GM12873 (cell line): ENCODE measurements around the gene COL6A1.

Experiments used
- TF ChIP-seq, protein P1 (sequence below): IDR thresholded peaks from 2 replicates; pipeline ENCODE4 v1.5.1; 2012; ENCODE audit warnings: low read depth, mild to moderate bottlenecking, moderate library complexity, low read length, control low read depth; ENCODE audit not compliant: insufficient read depth; ENCODE audit errors: missing control alignments

The COL6A1 gene

DNA sequence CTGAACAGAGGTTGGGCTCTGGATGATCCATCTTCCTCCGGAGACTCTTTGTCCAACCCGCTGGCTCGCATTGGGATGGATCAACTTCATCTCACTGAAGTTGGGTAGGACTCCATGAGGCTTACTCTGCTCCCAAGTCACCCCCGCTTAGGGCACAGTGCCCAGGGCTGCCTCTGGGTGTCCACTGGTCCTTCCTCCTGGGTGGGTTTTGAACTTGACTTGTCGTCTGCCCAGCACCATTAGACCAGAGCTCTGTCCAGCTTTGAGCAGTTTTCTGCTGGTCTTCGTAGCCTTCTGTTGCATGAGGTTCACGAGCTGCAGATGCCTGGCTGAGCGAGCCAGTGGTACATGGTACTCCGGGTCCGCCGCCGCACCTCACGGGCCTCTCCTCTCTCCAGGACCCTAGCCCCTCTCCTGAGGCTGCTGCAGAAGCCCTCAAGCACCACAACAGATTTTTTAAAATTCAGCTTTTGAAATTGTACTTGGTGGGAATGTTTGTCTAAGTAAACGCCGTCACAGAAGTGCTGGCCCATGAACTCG lies 33.8 kb upstream of the COL6A1 start:
- TF ChIP-seq, protein P1, sequence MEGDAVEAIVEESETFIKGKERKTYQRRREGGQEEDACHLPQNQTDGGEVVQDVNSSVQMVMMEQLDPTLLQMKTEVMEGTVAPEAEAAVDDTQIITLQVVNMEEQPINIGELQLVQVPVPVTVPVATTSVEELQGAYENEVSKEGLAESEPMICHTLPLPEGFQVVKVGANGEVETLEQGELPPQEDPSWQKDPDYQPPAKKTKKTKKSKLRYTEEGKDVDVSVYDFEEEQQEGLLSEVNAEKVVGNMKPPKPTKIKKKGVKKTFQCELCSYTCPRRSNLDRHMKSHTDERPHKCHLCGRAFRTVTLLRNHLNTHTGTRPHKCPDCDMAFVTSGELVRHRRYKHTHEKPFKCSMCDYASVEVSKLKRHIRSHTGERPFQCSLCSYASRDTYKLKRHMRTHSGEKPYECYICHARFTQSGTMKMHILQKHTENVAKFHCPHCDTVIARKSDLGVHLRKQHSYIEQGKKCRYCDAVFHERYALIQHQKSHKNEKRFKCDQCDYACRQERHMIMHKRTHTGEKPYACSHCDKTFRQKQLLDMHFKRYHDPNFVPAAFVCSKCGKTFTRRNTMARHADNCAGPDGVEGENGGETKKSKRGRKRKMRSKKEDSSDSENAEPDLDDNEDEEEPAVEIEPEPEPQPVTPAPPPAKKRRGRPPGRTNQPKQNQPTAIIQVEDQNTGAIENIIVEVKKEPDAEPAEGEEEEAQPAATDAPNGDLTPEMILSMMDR = no peak

DNA sequence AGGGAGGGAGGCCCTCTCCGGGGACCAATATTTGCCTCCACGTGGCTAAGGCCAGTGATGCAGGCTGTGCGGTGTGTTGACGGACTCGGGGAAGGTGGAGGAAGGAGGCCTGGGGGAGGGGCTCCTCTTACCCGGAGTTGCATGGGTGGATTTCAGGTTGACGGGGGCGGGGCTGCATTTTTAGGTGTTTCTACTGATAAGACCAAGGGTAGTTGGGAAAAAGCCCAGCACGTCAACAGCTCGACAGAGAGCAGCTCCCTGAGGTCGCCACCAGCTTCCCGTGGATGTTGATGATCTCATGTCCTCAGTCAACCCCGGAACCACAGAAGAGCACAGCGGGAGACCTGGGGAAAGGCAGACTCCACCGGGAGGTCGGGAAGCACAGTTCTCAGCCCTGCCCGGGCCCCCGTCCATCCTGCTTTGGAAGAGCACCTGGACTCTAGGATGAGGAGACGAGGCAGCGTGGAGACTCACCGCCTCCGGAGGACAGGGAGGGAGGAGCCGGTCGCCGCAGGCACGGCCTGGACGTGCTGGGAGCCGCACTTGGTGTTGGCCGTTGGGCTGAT lies 32.9 kb upstream of the COL6A1 start:
- TF ChIP-seq, protein P1 = no peak

DNA sequence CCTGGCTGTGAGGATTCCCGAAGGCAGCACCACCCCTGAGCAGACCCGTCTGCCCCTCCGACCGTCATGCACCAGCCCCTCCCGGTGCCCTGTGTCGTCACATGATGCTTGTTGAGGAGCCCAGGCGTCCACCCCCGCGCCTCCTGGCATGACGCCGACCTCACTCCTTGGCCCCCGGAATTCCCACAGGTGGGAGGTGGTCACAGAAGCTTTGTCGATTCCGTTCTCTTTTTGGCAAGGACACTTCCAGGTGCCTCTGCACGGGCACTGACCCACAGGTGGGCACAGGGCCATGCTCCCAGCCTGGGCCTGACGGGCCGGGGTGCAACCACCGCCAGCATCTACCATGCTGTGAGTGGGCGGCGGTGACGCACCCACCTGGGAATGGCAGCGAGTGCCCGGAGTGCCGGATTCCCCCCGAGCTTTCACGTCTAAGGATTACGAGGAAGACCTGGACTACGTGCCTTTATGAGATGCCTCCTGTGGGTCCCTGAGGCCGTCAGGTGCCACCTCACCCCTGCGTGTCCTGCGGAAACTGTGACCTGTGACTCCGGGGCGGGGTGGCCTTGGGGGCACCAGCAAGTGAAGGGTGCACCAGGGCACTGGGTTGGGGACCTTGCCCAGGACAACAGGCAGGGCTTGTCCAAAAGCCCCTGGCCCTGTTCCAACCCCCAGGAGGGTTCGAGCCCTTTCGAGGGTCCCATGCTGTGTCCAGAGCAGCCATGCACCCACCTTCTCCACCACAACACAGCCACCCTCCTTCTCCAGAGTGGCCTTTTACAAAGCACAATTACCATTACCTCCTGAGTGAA lies 31.4 kb upstream of the COL6A1 start:
- TF ChIP-seq, protein P1 = no peak

DNA sequence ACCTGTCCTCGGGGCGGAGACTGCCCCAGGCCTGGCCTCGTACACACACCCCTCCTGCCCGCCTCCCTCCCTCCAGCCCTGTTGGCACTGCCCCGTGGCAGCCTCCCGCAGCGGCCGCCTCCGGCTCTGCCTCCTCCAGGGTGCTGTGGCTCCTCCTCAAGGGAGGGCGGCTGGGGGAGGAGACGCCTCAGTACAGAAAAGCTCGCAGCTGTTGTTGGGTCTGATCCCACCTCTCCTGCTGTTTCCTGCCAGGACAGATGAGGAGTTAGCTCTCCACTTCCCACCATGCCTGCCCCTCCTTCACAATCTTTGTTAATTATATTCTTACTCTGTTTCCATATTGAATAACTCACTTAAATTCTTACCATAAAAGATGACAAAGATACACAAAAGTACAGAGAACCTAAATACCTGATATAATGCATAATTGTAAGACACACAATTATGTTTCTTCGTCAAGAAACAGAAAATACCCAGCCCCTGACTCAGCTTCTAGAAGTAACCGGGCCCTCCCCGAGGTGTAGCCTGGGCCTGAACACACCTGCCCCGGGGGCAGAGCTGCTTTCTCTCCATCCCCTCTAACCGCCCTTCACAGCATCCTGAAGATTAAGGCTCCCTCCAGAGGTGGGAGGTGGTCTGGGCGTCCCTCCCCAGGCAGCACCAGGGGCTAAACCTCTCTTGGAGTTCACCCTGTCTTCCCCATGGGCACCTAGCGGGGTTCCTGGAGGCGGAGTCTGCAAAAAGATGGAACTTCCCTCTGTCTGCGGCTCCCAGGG lies 30.6 kb upstream of the COL6A1 start:
- TF ChIP-seq, protein P1 = no peak

DNA sequence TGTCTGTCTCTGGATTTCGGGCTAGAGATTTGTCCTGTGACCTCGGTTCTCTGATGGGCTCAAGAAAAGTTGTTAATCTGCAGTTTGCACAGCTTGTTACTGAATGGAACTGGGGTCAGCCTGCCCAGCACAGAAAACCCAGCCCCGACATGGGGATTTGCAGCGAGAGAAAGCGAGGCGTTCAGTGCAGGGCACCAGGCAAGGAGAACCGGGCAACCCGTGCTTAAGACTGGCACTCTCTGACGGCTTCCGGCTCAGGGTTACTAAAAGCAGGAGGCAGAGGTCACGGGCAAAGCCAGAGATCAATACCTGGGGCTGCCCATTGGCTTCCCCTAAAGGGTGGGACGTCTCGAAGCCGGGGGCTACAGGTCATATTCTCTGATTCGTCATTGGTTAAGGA lies 29.9 kb upstream of the COL6A1 start:
- TF ChIP-seq, protein P1 = no peak

DNA sequence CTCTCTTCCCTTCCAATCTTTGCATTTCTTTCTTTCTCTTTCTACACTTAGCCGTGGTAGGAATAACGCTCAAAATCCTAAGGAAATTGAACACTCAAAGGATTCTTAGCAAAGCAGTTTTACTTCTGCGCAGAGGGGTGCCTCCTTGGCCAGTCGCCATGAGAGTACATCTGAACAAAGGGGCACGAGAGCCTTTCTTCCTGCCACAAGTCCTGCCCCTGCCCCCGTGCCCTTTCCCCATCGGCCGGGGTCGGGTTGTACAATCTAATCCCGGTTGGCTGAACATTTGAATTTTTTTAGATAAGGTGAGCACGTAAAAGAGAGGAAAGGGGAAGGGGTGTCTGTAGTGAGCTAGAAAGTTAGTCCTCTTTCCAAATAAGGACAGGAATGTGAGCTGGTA lies 28.6 kb upstream of the COL6A1 start:
- TF ChIP-seq, protein P1 = no peak

DNA sequence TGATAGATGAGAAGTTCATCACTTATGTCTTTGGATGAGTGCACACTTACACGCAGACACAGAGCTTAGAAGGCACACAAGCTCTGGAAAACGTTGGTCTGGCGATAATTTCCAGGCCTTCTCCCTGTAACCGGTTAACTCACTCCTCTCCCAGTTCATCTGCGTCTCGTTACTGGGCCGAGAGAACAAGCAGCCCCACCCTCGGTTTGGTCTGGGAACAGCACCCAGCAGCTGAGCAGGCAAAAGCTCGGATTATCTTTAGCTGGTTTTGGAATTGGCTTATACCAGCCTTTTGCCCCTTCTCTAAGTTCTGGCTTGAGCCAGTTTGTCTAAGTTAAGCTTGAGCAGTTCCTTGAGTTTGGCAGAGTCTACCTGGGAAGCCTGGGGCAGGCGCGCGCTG lies 27.3 kb upstream of the COL6A1 start:
- TF ChIP-seq, protein P1 = no peak
